Measurements from ENCODE around the gene UBE2Q2.

UBE2Q2 gene

GRCh38 chr15:75923756-75924155, 80.5 kb downstream of the UBE2Q2 start:
- DNase-seq (ENCODE audit: low read depth in 2 of 2): no peak

- no peak for DNase-seq (ENCODE audit: low read depth in 2 of 2)
Observed at GRCh38 chr15:75924576-75924975, 81.3 kb downstream of the UBE2Q2 start.

- no peak for DNase-seq (ENCODE audit: low read depth in 2 of 2)
Observed at GRCh38 chr15:75925440-75925839, 82.2 kb downstream of the UBE2Q2 start.

- DNase-seq (ENCODE audit: low read depth in 2 of 2): no peak
Observed at GRCh38 chr15:75926931-75927330, 83.7 kb downstream of the UBE2Q2 start.

- DNase-seq (ENCODE audit: low read depth in 2 of 2): no peak
Observed at GRCh38 chr15:75927601-75928000, 84.4 kb downstream of the UBE2Q2 start.

- no peak for DNase-seq (ENCODE audit: low read depth in 2 of 2)
Observed at GRCh38 chr15:75928680-75929608, 85.7 kb downstream of the UBE2Q2 start.

GRCh38 chr15:75929799-75930565, 86.7 kb downstream of the UBE2Q2 start:
- DNase-seq (ENCODE audit: low read depth in 2 of 2): no peak

- no peak for DNase-seq (ENCODE audit: low read depth in 2 of 2)
Observed at GRCh38 chr15:75930866-75931265, 87.6 kb downstream of the UBE2Q2 start.

- DNase-seq (ENCODE audit: low read depth in 2 of 2): no peak
Observed at GRCh38 chr15:75942464-75942863, 99.2 kb downstream of the UBE2Q2 start.

- no peak for DNase-seq (ENCODE audit: low read depth in 2 of 2)
Observed at GRCh38 chr15:75943246-75943645, 100.0 kb downstream of the UBE2Q2 start.

- no peak for DNase-seq (ENCODE audit: low read depth in 2 of 2)
Observed at GRCh38 chr15:75943713-75944215, 100.5 kb downstream of the UBE2Q2 start.

- DNase-seq (ENCODE audit: low read depth in 2 of 2): no peak
Observed at GRCh38 chr15:75945953-75946352, 102.7 kb downstream of the UBE2Q2 start.

- no peak for DNase-seq (ENCODE audit: low read depth in 2 of 2)
Observed at GRCh38 chr15:75947092-75947491, 103.8 kb downstream of the UBE2Q2 start.

- no peak for DNase-seq (ENCODE audit: low read depth in 2 of 2)
Observed at GRCh38 chr15:75948761-75949296, 105.6 kb downstream of the UBE2Q2 start.

Data from activated CD4-positive, alpha-beta T cell treated with anti-CD3 and anti-CD28 coated beads for 24 hours (primary cell).